Endothelial cell of hepatic sinusoid (primary cell): ENCODE measurements around the gene PCGF3.
"Not testable (repeated sequence)": the region's sequence is repeated elsewhere in the genome, so short reads cannot be mapped to it uniquely, and the experiment has no call there.

Experiments used
- in situ Hi-C: cut with HindIII; loops from 2 replicates; pipeline ENCODE4 v1.10.0; 2017; ENCODE audit warnings: low sequenced_read_pairs

PCGF3 gene

GRCh38 chr4:667545-667925, 38.1 kb upstream of the PCGF3 start:
- in situ Hi-C loops, result no loop called here

GRCh38 chr4:668219-668618, 37.4 kb upstream of the PCGF3 start:
- in situ Hi-C loops, result not testable (repeated sequence)

GRCh38 chr4:669806-670559, 35.6 kb upstream of the PCGF3 start:
- in situ Hi-C loops, result loop anchor here (10.0 kb wide), 1 partner anchor 55 kb away; no protein-coding TSS in a partner anchor

- in situ Hi-C loops, result loop anchor here (10.0 kb wide), 1 partner anchor 57 kb away; no protein-coding TSS in a partner anchor
Measured at GRCh38 chr4:671769-672168, 33.9 kb upstream of the PCGF3 start.

GRCh38 chr4:673349-674091, 32.1 kb upstream of the PCGF3 start:
- in situ Hi-C loops, result loop anchor here (10.0 kb wide), 1 partner anchor 59 kb away; no protein-coding TSS in a partner anchor

- in situ Hi-C loops, result loop anchor here (10.0 kb wide), 1 partner anchor 60 kb away; no protein-coding TSS in a partner anchor
Measured at GRCh38 chr4:674172-675035, 31.2 kb upstream of the PCGF3 start, which contains the start of the genes ATP5ME and MYL5. Gene ATP5ME (minus strand): TSS chr4:674276. CDS start chr4:674247, 29 bp downstream. Gene MYL5 (plus strand): TSS chr4:674542. CDS start chr4:678027, 3,485 bp downstream.

GRCh38 chr4:675036-675882, 30.4 kb upstream of the PCGF3 start:
- in situ Hi-C loops, result loop anchor here (10.0 kb wide), 1 partner anchor 60 kb away; no protein-coding TSS in a partner anchor

- in situ Hi-C loops, result loop anchor here (10.0 kb wide), 1 partner anchor 61 kb away; no protein-coding TSS in a partner anchor
Measured at GRCh38 chr4:675980-676870, 29.4 kb upstream of the PCGF3 start.

GRCh38 chr4:676871-677235, 28.8 kb upstream of the PCGF3 start:
- in situ Hi-C loops, result loop anchor here (10.0 kb wide), 1 partner anchor 62 kb away; no protein-coding TSS in a partner anchor

GRCh38 chr4:677431-678293, 28.0 kb upstream of the PCGF3 start:
- in situ Hi-C loops, result loop anchor here (10.0 kb wide), 1 partner anchor 63 kb away; no protein-coding TSS in a partner anchor

GRCh38 chr4:678331-679103, 27.1 kb upstream of the PCGF3 start:
- in situ Hi-C loops, result loop anchor here (10.0 kb wide), 1 partner anchor 64 kb away; no protein-coding TSS in a partner anchor

GRCh38 chr4:679104-679481, 26.5 kb upstream of the PCGF3 start:
- in situ Hi-C loops, result loop anchor here (10.0 kb wide), 1 partner anchor 64 kb away; no protein-coding TSS in a partner anchor

- in situ Hi-C loops, result loop anchor here (10.0 kb wide), 1 partner anchor 65 kb away; no protein-coding TSS in a partner anchor
Measured at GRCh38 chr4:679629-680028, 26.0 kb upstream of the PCGF3 start.

- in situ Hi-C loops, result no loop called here
Measured at GRCh38 chr4:680091-680490, 25.5 kb upstream of the PCGF3 start.

GRCh38 chr4:680551-680927, 25.1 kb upstream of the PCGF3 start:
- in situ Hi-C loops, result no loop called here

- in situ Hi-C loops, result no loop called here
Measured at GRCh38 chr4:680928-681645, 24.5 kb upstream of the PCGF3 start.
